GM18951 (cell line): ENCODE data around the gene ERVV-1.
"Not testable (repeated sequence)": the region's sequence is repeated elsewhere in the genome, so short reads cannot be mapped to it uniquely, and the experiment has no call there.

Source experiments
- POLR2A ChIP-seq: IDR thresholded peaks from 4 replicates; pipeline ENCODE4 v1.6.1; 2011; ENCODE audit warnings: mild to moderate bottlenecking; ENCODE audit not compliant: insufficient read length, insufficient read depth; ENCODE audit errors: extremely low read depth
- in situ Hi-C: fragments of 300-500 bp; cut with MboI; formaldehyde crosslinking; loops from one replicate; pipeline ENCODE4 v1.12.0; 2022; ENCODE audit warnings: low sequenced_read_pairs, mixed read lengths, inconsistent platforms; ENCODE audit not compliant: unreplicated experiment

The ERVV-1 gene, protein sequence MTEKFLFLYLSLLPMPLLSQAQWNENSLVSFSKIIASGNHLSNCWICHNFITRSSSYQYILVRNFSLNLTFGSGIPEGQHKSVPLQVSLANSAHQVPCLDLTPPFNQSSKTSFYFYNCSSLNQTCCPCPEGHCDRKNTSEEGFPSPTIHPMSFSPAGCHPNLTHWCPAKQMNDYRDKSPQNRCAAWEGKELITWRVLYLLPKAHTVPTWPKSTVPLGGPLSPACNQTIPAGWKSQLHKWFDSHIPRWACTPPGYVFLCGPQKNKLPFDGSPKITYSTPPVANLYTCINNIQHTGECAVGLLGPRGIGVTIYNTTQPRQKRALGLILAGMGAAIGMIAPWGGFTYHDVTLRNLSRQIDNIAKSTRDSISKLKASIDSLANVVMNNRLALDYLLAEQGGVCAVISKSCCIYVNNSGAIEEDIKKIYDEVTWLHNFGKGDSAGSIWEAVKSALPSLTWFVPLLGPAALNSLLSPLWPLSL

DNA sequence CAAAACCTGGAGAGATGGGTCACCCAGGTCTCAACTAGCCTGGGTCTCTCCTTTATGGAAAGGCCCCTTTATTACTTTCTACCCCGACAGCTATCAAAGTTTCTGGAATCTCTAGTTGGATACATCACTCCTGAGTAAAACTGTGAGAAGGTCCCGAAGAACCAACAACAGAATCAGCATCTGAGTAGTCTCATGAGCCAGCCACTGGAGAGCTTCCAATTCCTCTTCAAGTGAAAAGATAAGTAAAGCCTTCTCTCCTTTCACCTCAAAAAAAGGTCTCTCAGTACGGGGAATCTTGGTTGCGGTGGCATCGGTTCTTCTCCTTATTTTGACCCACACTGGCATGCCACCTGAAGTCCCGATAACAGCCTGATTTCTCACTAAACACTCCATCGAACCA lies at the start of gene ERVV-1:
ERVV-1 (plus strand) TSS at position 301 of the 400 bp plus-strand sequence. CDS start 170 bp downstream, outside the sequence.
- in situ Hi-C loops = no loop called here
- TF ChIP-seq POLR2A = no peak

DNA sequence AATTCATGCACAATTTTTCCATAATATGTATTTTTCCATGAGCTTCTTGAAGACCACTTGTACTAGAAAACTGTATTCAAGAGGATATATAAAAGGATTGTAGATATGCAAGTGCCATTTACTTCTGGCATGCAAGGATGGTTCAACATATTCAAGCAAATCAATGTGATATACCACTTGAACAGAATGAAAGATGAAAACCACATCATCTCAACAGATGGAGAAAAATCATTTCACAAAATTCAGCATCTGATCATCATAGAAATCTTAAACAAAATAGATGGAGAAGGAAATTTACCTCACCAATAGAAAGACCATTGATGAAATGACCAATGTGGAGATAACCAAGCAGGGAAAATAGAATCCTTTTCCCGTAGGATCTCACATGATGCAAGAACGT lies 45.9 kb upstream of the ERVV-1 start:
- in situ Hi-C loops = no loop called here
- no peak for TF ChIP-seq POLR2A

DNA sequence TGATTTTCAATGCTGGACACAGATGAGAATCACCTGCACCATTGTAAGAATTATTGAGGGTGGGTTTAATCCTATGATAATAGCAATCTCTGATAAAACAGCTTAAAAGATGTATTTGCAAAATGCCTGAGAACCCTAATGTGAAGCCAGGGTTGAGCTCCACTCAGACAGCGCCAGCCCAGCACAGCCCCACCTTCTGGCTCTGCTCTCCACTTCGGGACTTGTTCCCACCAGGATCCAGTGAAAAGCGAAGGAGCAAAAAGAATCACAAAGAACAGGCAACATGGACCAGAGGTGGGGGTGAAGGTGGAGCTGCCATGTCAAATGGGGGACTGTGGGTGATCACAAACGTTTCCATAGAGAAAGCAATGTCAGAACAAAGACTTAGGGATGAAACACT lies 32.4 kb upstream of the ERVV-1 start:
- in situ Hi-C loops = no loop called here
- no peak for TF ChIP-seq POLR2A

DNA sequence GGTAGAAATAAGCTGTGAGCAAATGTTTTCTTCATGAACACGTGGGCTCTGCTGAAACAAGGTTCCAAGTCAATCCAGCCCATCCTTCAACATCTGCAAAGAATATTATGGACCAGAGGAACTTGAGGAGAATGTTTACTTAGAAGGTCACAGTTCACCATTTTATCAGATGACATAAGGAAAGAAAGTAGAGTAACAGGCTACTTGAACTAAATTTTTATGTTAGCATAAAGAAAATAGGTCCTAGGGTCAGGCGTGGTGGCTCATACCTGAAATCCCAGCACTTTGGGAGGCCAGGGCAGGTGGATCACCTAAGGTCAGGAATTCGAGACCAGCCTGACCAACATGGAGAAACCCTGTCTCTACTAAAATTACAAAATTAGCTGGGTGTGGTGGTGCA lies 30.6 kb upstream of the ERVV-1 start:
- in situ Hi-C loops = not testable (repeated sequence)

DNA sequence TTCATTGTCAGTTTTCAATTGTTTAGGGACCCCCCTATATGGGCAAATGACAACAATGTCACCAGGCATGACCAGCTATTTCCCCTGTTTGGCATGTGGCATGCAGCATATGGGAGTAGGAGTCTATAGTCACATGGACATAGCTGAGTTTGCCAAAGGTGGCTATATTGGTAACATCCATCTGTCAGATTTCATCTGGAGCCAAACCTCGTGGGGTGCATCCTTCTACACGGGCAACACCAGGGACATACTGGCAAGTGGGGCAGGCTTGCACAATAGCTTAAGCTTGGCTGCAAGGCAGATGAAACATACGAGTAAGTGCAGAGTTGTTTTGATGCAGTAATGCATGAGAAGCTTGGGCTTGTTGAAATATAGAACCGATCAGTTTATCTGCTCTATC lies 26.5 kb upstream of the ERVV-1 start:
- in situ Hi-C loops = no loop called here

DNA sequence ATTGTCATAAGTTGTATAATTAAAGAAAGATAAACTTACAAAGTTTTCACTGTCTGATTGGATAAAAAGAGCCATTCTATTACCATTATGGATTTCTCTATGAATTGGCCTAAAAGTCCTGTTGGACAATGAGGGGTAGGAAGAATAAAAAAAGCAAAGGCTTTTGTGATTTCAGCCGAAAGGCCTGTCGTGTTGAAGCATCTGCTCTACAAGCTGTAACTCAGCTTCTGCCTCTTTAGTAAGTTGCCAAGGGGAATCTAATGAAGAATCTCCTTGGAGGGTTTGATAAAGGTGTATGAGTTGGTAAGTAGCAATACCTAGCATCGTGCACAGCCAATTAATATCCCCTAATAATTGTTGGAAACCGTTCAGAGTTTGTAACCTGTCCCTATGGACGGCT lies 25.2 kb upstream of the ERVV-1 start:
- in situ Hi-C loops = no loop called here
- TF ChIP-seq POLR2A = no peak

More for the DNA sequence above, 26.5 kb upstream of the ERVV-1 start:
- no peak for TF ChIP-seq POLR2A

DNA sequence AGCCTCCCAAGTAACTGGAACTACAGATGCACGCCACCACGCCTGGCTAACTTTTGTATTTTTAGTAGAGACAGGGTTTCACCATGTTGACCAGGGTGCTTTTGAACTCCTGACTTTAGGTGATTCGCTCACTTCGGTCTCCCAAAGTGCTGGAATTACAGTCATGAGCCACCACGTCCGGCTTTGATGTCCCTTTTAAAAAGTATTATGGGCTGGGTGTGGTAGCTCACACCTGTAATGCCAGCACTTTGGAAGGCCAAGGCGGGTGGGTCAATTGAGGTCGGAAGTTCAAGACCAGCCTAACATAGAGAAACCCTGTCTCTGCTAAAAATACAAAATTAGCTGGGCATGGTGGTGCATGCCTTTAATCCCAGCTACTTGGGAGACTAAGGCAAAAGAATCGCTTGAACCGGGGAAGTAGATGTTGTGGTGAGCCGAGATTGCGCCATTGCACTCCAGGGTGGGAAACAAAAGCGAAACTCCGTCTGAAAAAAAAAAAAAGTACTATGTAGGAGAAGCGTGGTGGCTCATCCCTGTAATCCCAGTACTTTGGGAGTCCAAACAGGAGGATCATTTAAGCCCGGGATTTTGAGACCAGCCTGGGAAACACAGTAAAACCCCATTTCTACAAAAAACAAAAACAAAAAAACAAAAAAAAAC lies 22.8 kb upstream of the ERVV-1 start:
- in situ Hi-C loops = no loop called here
- no peak for TF ChIP-seq POLR2A

DNA sequence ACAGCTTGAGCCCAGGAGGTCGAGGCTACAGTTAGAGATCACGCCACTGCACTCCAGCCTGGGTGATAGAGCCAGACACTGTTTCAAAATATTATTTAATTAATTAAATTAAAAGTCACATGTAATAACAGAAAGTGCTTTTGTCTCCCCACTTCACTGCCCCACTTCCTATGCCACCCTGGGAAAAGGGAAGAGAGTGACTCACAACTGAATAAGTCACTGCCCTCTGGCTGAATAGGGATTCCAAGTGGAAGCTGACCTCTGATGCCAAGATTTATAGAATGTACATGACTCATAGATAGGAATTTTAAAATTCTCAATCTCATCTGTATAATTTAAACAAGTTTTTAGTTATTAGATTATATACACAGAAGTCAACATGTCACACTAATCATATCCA lies 22.2 kb upstream of the ERVV-1 start:
- in situ Hi-C loops = no loop called here
- TF ChIP-seq POLR2A = no peak

DNA sequence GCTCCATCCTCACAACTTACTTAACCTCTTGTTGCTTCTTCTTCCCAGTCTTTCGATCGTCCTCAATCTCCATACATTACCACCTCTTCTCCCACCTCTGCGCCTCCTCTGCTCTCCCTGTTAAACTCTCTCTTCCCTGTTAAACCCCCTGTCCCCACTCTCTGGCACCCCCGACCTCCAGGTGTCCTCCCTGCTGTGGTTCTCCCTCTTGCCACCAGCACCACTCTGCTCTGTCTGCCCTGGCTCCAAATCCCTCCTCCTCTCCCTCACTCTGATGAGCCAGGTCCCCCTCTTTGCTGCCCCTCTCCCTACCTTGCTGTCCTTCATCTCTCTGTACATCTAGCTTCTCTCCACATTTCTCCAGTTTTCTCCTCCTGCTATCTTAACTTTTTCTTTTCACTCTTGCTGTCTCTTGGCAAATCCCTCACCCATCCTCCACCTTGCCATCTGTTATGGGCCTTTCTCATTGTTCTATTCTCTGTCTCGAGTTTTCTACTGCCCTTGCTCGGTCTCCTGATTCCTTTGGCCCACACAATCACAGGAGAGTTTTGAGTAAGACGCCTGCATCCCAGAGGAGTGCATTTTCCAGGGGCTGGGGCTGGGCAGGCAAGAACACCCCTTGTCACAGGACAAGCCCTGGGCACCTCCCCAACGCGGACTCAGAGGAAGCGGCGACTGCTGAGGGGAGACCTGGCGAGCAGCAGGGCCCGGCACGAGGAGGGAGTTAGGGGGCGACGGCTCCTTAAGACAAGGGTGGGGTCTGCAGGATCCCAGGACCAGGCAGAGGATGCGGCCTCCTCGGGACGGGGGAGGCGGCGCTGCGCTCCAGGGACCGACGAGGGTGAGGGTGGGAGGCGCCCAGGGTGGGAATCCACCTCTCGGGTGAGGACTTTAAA lies 21.4 kb upstream of the ERVV-1 start:
- TF ChIP-seq POLR2A = no peak
- in situ Hi-C loops = no loop called here

DNA sequence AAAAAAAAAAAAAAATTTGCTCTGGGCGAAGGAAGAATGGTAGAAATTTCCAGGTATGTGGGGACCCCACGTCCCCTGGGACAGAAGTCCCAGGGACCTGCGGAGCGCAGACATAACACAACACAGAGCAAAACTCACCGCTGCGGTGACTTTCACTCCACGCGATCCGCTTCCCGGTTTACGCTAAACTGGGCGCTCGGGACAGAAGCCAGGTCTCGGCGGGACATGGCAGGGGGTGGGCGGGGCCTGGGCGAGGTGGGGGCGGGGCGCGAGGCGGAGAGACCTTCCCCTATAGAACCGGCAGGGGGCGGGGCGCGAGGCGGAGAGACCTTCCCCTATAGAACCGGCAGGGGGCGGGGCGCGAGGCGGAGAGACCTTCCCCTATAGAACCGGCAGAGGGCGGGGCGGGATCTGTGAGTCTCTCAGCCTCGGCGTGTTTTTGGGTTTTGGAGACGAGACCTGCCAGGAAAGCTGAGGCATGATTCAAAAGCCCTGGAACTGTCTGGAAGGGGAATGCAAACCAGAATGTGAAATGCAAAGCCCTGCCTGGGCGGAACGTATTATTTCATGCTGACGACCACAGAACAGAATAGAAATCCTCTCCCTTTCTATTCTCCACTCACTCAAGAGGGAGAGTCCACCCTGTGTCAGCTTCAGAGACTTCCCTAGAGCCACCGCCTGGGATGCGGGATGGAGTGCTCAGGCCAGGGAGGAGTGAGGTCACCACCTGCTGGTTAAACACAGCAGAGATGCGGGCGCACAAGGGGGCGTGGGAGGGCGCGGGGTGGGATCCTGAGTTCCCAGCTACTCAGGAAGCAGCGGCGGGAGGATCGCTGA lies 20.2 kb upstream of the ERVV-1 start:
- in situ Hi-C loops = no loop called here

DNA sequence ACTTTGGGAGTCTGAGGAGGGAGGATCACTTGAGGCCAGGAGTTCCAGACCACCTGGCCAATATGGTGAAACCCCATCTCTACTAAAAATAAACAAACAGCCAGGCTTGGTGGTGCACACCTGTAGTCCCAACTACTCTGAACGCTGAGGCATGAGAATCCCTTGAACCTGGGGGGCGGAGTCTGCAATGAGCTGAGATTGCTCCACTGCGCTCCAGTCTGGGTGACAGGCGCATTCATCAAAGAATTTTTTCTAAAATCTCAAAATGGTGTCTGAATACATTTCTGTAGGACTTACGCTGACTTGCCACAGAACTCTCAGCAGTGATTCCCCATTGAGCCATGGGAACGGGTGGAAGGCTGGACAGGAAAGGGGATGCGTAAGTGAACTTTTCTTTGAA lies 18.0 kb upstream of the ERVV-1 start:
- no peak for TF ChIP-seq POLR2A
- in situ Hi-C loops = no loop called here

More for the DNA sequence above, 20.2 kb upstream of the ERVV-1 start:
- no peak for TF ChIP-seq POLR2A

DNA sequence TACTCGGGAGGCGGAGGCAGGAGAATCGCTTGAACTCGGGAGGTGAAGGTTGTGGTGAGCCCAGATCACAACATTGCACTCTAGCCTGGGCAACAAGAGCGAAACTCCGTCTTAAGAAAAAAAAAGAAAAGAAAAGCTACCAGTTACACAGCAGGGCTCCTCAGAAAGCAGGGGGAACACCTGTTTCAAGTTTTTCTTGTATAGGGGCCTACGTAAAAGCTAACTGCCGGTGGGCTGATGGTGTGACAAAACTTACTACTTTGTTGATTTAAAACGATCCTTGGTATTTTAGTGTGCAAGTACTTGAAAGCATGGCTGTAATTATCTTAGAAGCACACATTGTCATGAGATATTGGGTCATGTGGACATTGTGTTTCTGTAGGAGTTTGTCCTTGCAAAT lies 15.7 kb upstream of the ERVV-1 start:
- in situ Hi-C loops = no loop called here
- TF ChIP-seq POLR2A = no peak

DNA sequence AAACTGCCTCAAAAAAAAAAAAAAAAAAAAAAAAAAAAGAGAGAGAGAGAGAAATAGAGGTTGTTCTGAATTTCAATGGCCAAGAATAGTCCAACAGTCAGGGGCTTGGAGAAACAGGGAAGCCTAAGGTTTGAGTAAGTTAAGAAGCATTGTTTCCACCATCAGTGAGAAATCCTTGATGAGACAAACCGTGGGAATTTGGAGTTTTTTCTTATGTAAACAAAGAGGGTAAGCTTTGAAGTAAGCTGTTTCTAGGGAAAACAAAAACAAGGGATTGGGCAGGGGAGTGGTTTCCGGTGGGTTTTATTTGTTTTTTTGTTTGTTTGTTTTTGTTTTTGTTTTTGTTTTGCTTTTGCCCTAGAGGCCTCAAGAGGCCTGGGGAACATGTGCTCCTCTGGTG lies 11.2 kb upstream of the ERVV-1 start:
- TF ChIP-seq POLR2A = no peak
- in situ Hi-C loops = no loop called here

DNA sequence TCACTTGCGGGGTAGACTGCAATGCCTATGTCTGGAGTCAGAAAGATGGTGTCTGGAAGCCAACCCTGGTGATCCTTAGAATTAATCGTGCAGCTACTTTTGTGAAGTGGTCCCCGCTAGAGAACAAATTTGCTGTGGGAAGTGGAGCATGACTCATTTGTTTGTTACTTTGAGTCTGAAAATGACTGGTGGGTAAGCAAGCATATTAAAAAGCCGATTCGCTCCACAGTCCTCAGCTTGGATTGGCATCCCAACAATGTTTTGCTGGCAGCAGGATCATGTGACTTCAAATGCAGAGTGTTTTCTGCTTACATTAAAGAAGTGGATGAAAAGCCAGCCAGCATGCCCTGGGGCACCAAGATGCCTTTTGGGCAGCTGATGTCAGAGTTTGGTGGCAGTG lies 9.5 kb upstream of the ERVV-1 start:
- TF ChIP-seq POLR2A = no peak
- in situ Hi-C loops = no loop called here
